H9 (cell line): ENCODE measurements around the gene MCRIP1. TPM values are rescaled to one million over a fixed set of nuclear protein-coding genes. Genes with fewer than 3 reads are reported as not detected.

Experiments
- DNase-seq: peaks from one replicate; pipeline ENCODE4 v3.0.0-alpha.2; 2017
- H2AFZ ChIP-seq: one replicate; pipeline ENCODE4 v1.6.1; 2013; ENCODE audit warnings: mild to moderate bottlenecking, low read length, control low read depth, moderate library complexity
- H2AK5ac ChIP-seq: 2 replicates; pipeline ENCODE4 v1.6.1; 2013; ENCODE audit warnings: low read length, control low read depth, mixed read lengths; ENCODE audit not compliant: insufficient read length
- H2BK120ac ChIP-seq: one replicate; pipeline ENCODE4 v1.6.1; 2013; ENCODE audit warnings: low read depth, mild to moderate bottlenecking, low read length, control low read depth, inconsistent platforms; ENCODE audit not compliant: poor library complexity, severe bottlenecking
- H2BK12ac ChIP-seq: 2 replicates; pipeline ENCODE4 v1.6.1; 2013; ENCODE audit warnings: low read length, control low read depth, mixed read lengths, low read depth; ENCODE audit not compliant: insufficient read length
- H2BK15ac ChIP-seq: 2 replicates; pipeline ENCODE4 v1.6.1; 2013; ENCODE audit warnings: low read depth, low read length, control low read depth
- H2BK20ac ChIP-seq: one replicate; pipeline ENCODE4 v1.6.1; 2013; ENCODE audit warnings: low read depth, mild to moderate bottlenecking, low read length, control low read depth, inconsistent platforms; ENCODE audit not compliant: poor library complexity, severe bottlenecking
- H2BK5ac ChIP-seq: 2 replicates; pipeline ENCODE4 v1.6.1; 2013; ENCODE audit warnings: low read length, control low read depth, mixed read lengths; ENCODE audit not compliant: insufficient read length
- H3K14ac ChIP-seq: 2 replicates; pipeline ENCODE4 v1.6.1; 2013; ENCODE audit warnings: low read length, control low read depth; ENCODE audit not compliant: insufficient read depth
- H3K18ac ChIP-seq: 2 replicates; pipeline ENCODE4 v1.6.1; 2013; ENCODE audit warnings: low read depth, mild to moderate bottlenecking, mixed read lengths, low read length, control low read depth; ENCODE audit not compliant: insufficient read length
- H3K23ac ChIP-seq: 2 replicates; pipeline ENCODE4 v1.6.1; 2013; ENCODE audit warnings: low read length, control low read depth, mixed read lengths, low read depth; ENCODE audit not compliant: insufficient read length
- H3K23me2 ChIP-seq: 2 replicates; pipeline ENCODE4 v1.6.1; 2013; ENCODE audit warnings: low read depth, mild to moderate bottlenecking, mixed read lengths, low read length, control low read depth; ENCODE audit not compliant: insufficient read length, poor library complexity, severe bottlenecking
- H3K27ac ChIP-seq: 2 replicates; pipeline ENCODE4 v1.5.1; 2013; ENCODE audit warnings: low read length, control low read depth, mixed read lengths, low read depth; ENCODE audit not compliant: insufficient read length
- H3K27me3 ChIP-seq: 2 replicates; pipeline ENCODE4 v1.6.1; 2013; ENCODE audit warnings: low read length, control low read depth, inconsistent platforms; ENCODE audit not compliant: insufficient read depth
- H3K4ac ChIP-seq: 2 replicates; pipeline ENCODE4 v1.6.1; 2013; ENCODE audit warnings: low read depth, mild to moderate bottlenecking, control low read depth, inconsistent platforms, low read length, moderate library complexity
- H3K4me1 ChIP-seq: 2 replicates; pipeline ENCODE4 v1.6.1; 2013; ENCODE audit warnings: low read length, control low read depth, inconsistent platforms; ENCODE audit not compliant: insufficient read depth
- H3K4me2 ChIP-seq: 2 replicates; pipeline ENCODE4 v1.6.1; 2013; ENCODE audit warnings: low read length, control low read depth, mixed read lengths; ENCODE audit not compliant: insufficient read length, insufficient read depth
- H3K56ac ChIP-seq: 2 replicates; pipeline ENCODE4 v1.6.1; 2013; ENCODE audit warnings: low read depth, mild to moderate bottlenecking, mixed read lengths, low read length, control low read depth; ENCODE audit not compliant: insufficient read length
- H3K79me1 ChIP-seq: 2 replicates; pipeline ENCODE4 v1.6.1; 2013; ENCODE audit warnings: low read depth, mild to moderate bottlenecking, moderate library complexity, low read length, control low read depth, inconsistent platforms; ENCODE audit not compliant: insufficient read depth, poor library complexity, severe bottlenecking
- H3K79me2 ChIP-seq: 2 replicates; pipeline ENCODE4 v1.6.1; 2013; ENCODE audit warnings: low read length, control low read depth, inconsistent platforms; ENCODE audit not compliant: insufficient read depth
- H3K9ac ChIP-seq: 2 replicates; pipeline ENCODE4 v1.6.1; 2013; ENCODE audit warnings: low read length, control low read depth, mixed read lengths; ENCODE audit not compliant: insufficient read length; ENCODE audit errors: extremely low read depth
- H3K9me3 ChIP-seq: one replicate; pipeline ENCODE4 v1.6.1; 2013; ENCODE audit warnings: low read depth, low read length, inconsistent platforms; ENCODE audit not compliant: control insufficient read depth
- H3T11ph ChIP-seq: one replicate; pipeline ENCODE4 v1.6.1; 2013; ENCODE audit warnings: mild to moderate bottlenecking, low read length, control low read depth, inconsistent platforms
- H4K20me1 ChIP-seq: one replicate; pipeline ENCODE4 v1.6.1; 2013; ENCODE audit not compliant: control insufficient read depth, insufficient read length, insufficient read depth
- H4K5ac ChIP-seq: 2 replicates; pipeline ENCODE4 v1.6.1; 2013; ENCODE audit warnings: low read depth, mild to moderate bottlenecking, mixed read lengths, low read length, control low read depth; ENCODE audit not compliant: insufficient read length
- H4K8ac ChIP-seq: replicated peaks from 2 replicates; pipeline ENCODE4 v1.6.1; 2013; ENCODE audit warnings: low read length, control low read depth, mixed read lengths, low read depth; ENCODE audit not compliant: insufficient read length
- H4K91ac ChIP-seq: 2 replicates; pipeline ENCODE4 v1.6.1; 2013; ENCODE audit warnings: low read depth, mild to moderate bottlenecking, moderate library complexity, mixed read lengths, low read length, control low read depth; ENCODE audit not compliant: insufficient read length
- H3K27ac Mint-ChIP-seq, 3 experiments: 2 replicates in 2 of 3; 3 replicates in 1 of 3; pipeline ENCODE4 v1.8.0; 2020 to 2021; ENCODE audit warnings: mixed read lengths in 3 of 3, mild to moderate bottlenecking in 1 of 3, moderate library complexity in 1 of 3
- H3K27me3 Mint-ChIP-seq: 2 replicates; pipeline ENCODE4 v1.8.0; 2021; ENCODE audit warnings: low read depth, mild to moderate bottlenecking, moderate library complexity, mixed read lengths
- H3K36me3 Mint-ChIP-seq, 3 experiments: 2 replicates in 2 of 3; 3 replicates in 1 of 3; pipeline ENCODE4 v1.8.0; 2020 to 2021; ENCODE audit warnings: low read depth in 3 of 3, mixed read lengths in 3 of 3; ENCODE audit not compliant: insufficient read depth in 1 of 3
- H3K4me1 Mint-ChIP-seq, 2 experiments: 2 replicates each; pipeline ENCODE4 v1.8.0; 2020; ENCODE audit warnings: mixed read lengths in 2 of 2
- H3K4me3 Mint-ChIP-seq, 2 experiments: 2 replicates in 1 of 2; 3 replicates in 1 of 2; pipeline ENCODE4 v1.8.0; 2020 to 2021; ENCODE audit warnings: mild to moderate bottlenecking in 2 of 2, mixed read lengths in 2 of 2, moderate library complexity in 1 of 2
- H3K9me3 Mint-ChIP-seq, 2 experiments: 2 replicates in 1 of 2; 3 replicates in 1 of 2; pipeline ENCODE4 v1.8.0; 2020; ENCODE audit warnings: mild to moderate bottlenecking in 2 of 2, mixed read lengths in 2 of 2, moderate library complexity in 1 of 2
- CTCF ChIP-seq: fragments of 200-600 bp; sonication (generic); conservative IDR thresholded peaks from 3 replicates; pipeline ENCODE4 v1.8.0; 2021; ENCODE audit warnings: antibody characterized with exemption, mild to moderate bottlenecking
- WGBS: extraction: QIAGEN DNeasy Blood & Tissue Kit; methylation state at CpG from one replicate; pipeline ENCODE4 v1.1.7; 2013; ENCODE audit warnings: missing lambda C conversion rate, low lambda C conversion rate, mixed read lengths; ENCODE audit not compliant: insufficient read length; ENCODE audit errors: extremely low coverage; 5-methylcytosine and 5-hydroxymethylcytosine counted together
- total RNA-seq: library from RNA; stranded (reverse); gene quantifications from 2 replicates; pipeline ENCODE4 v1.2.1, GENCODE V29; 2021

Gene MCRIP1
- total RNA-seq, 1 experiment from 2014 or later, result 118 TPM

DNA sequence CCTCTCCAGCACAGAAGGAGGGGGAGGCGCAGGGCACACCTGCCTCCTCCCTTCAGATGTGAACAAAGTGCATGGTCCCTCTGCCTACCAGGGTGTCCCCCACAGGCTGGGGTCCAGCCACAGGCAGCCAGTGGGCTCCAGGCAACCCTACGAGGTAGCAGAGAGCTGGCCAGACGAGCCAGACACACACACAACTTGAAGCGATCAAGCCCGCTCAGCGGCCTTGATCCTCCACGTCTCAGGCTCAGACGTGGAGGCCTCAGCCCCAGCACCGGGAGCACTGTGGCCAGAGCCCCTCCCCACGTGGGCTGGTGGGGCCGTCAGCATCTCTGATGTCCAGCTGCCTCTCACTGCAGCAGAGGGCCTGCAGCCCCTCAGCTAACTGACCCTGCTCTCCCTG, 8.5 kb downstream of the MCRIP1 start:
- no peak overlapping the region; the same call in 1 of the 2 replicates for H3K14ac ChIP-seq
- TF ChIP-seq CTCF, result no peak
- H4K91ac ChIP-seq, result no peak overlapping the region
- no peak overlapping the region for H3K56ac ChIP-seq
- no peaks in the 10 kb centered on the region for H3K27me3 ChIP-seq
- peaks cover 3% of the 10 kb centered on the region for H3K79me1 ChIP-seq
- H4K8ac ChIP-seq, result no peak overlapping the region
- H3K4me2 ChIP-seq, result no peak overlapping the region
- no peaks in the 10 kb centered on the region for H3K9me3 ChIP-seq
- no peak overlapping the region for H2AFZ ChIP-seq
- no peak overlapping the region for H2BK5ac ChIP-seq
- H2BK15ac ChIP-seq, result no peak overlapping the region
- no peaks in the 10 kb centered on the region for H4K20me1 ChIP-seq
- H2BK20ac ChIP-seq, result no peak overlapping the region
- no peak for DNase-seq
- Mint-ChIP-seq H3K36me3 (peaks cover 0 to 5% (median 4%) of the 10 kb centered on the region in 3 experiments; a peak in 4 of 7 replicates), H3K9me3 (no peaks in the 10 kb centered on the region), H3K27ac (no peak overlapping the region), H3K4me1 (peaks cover 11 to 18% of the 10 kb centered on the region in 2 experiments), H3K4me3 (no peak overlapping the region), H3K27me3 (no peaks in the 10 kb centered on the region; the same call in 1 of the 2 replicates)
- no peak overlapping the region for H2BK120ac ChIP-seq
- no peak overlapping the region for H3T11ph ChIP-seq
- no peak overlapping the region for H3K9ac ChIP-seq
- no CpG with 5 or more reads among the region's 11 CpGs for WGBS
- no peak overlapping the region for H2AK5ac ChIP-seq
- no peak overlapping the region for H3K4ac ChIP-seq
- no peak overlapping the region for H3K27ac ChIP-seq
- H3K79me2 ChIP-seq, result peaks cover 2% of the 10 kb centered on the region; the same call in 1 of the 2 replicates
- H3K23ac ChIP-seq, result no peak overlapping the region
- peaks cover 3% of the 10 kb centered on the region; the same call in 1 of the 2 replicates for H3K4me1 ChIP-seq
- H4K5ac ChIP-seq, result no peak overlapping the region
- no peaks in the 10 kb centered on the region for H3K23me2 ChIP-seq
- H2BK12ac ChIP-seq, result no peak overlapping the region
- no peak overlapping the region for H3K18ac ChIP-seq
